Stimulated activated CD8-positive, alpha-beta memory T cell treated with anti-CD3 and anti-CD28 coated beads, Interleukin-4, amount 100 ng/mL, for 4 hours (primary cell): ENCODE data around the gene PAN3.

Experiments used
- DNase-seq, 2 donors: peaks; one replicate each; pipeline ENCODE4 v3.0.0-alpha.2; 2020; ENCODE audit warnings: low read depth in 2 of 2, low spot score in 1 of 2

PAN3 gene

DNA sequence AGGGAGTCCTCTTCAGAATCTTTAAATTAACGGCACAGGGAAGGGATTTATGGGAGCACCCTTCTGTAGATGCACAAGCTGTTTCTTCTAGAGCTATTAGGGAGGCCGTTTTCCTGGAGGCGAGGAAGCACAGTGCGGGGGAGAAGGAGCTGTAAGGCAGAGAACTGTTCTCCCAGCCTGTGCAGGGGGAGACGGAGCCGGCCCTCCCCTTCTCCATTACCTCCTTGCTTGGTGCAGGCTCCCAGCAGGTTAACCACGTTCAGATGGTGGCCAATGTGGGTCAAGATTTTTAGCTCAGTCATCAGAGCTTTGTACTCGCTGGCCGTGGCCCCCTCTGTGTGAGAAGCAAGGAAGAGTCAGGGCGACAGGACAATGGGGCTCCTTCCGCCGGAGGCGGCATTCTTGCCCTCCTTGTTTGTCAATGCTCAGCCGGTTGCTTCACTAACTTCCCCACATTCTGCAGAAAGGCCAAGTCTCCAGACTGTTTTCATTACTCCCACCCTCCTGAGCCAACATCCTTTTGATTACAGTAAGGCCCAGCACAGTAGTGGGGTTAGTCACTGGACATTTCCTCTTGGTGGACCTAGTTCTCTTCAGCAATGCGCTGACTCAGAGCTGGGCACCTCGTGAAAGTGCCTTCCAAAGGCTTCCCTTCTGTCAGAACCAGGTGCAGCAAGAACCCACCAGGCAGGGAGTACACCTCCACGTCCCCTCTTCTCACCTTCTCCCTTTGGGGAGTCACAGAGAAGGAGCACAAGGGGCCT, 191.2 kb downstream of the PAN3 start:
- DNase-seq, result no peak

DNA sequence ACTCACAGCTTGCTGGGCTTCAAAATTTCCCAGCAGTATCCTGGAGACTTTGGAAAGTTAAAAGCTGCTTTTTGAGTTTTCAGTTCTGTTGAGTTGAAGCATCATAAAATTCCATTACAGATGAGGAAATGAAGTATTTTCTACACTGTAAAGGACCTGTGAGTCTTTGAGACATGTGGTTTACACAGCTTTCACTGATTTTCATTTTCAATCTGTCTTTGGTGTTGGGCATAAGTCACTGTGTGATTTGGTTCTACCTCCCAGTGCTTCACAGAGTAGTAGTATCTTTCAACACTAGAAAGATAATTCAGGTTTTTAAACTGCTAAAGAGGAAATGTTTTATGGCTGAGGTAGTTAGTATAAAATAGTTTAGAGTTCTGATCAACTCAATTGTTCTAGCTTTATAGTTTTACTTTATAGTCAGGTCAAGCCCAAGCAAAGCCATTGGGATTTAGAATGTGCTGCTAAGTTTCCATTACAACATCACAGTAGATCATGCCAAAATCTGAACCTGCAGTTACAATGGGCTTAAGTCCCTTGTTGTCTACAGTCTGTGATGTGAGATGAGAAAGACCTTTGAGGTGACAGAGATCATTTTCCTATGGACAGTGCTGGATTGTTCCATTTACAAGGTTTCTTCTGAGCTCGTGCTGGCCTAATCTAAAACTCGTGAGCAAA, 195.0 kb downstream of the PAN3 start:
- no peak for DNase-seq

DNA sequence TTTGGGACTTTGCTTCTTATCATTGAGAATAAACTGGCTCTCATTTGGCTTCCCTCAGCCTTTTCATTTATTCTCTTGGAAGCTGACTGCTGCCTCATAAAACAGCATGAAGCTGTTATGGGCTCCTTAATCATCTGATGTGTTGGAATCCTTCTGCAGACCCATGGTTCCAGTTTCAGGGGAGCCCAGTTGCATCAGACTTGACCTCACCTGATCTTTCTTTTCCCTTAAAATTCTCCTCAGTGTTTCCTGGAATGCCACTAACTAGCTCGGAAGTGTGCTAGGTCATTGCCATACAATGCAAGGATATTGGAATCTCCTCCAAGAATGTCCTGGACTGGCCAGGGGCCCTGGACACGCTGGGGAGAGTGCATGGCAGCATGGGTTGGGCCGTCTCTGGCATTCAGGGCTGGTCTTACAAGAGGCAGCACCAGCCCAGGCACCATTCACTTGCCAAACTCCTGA, 197.9 kb downstream of the PAN3 start:
- DNase-seq, result no peak

DNA sequence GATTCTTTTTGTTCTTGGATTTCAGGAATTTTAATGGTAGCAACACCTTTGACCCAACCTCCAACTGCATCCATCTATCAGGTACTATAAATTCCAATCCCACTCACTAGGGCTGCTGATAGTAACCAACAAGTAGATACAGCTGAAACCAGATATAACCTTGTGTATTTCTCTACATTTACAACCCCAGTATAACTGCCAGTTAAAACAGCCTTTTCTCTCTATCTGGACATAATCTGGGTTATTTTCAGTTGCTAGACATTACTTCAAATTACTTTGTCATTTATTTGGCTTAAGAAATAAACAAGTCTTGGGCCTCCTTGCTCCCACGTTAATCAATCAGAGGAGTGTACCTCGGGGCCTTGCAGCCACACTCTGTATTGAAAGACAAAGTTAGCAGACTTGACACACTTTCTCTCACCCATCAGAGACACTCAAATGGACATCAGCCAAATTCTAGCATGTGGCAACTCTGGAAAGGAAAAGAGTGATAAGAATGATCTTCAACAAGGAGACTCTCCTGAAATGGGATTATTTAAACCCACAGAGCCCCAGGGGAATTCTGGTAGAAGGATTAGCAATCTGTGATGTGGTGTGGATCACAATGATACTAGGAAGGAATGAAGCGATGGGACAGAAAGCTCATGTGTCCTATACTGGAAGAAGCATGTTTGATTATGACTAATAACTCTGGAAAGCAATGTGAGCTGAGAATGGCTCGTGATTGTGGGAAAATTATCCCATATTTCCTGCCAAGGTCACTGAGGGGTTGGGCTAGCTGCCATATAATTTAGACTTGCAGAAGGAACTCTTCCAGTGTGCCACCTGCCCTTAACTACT, 199.0 kb downstream of the PAN3 start:
- no peak for DNase-seq

DNA sequence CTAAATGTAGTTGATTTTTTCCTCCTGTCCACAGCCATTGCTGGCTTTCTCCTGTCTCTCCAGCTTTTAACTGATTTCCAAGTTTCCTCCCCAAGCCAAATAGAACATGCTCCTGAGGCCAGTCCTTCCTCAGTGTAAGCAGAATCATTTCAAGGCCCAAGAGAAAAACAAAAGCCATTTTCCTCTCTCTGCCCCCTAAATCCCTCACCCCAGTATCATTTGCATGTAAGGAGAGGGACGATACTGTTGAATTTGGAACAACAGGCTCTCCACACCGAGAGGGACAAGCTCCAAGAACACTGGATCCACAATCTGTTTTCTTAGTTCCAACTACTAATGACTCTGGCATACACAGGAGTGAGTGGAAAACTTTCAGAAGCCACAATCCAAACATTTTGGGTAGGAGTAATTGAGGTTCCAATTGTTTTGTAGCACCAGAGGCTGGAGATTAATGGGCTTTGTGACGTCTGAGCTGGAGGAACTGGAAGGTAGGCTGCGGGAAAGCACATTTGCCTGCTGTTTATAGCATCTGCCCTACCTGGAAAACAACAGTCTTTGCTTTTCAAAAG, 199.7 kb downstream of the PAN3 start:
- no peak for DNase-seq

DNA sequence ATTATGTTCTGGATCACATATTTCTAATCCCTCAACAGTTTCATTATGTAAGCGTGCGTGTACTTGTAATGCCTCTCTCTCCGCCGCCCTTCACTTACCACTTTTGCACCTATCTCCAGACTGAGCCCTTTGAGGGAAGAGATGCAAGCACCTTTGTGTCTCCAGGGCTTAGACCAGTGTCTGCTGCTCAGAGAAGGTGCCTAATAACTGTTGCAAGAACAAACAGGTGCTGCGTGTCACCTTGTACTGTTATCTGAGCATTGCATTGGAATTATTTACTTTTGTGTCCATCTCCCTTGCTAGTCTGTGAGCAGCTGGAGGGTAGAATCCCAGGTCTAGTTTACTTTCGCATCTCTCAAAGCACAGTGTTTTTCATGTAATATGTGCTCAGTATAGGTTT, 200.4 kb downstream of the PAN3 start:
- no peak for DNase-seq

DNA sequence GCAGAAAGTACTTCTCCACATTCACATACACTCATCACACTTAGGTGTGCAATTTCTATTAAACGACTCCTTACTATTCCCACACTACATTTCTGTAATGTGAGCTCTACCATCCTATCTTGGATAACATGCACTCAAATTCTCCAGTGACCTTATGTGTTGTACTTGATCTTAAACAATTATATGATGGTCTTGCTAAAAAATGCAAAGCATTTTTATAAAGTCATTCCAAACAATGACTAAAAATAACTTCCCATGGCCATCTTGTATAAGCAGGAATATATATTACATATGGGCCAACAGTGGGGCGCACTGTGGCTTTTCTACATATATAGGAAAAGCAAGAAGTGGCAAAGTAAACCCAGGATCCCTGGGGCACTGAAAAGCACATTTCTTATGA, 201.1 kb downstream of the PAN3 start:
- no peak for DNase-seq

DNA sequence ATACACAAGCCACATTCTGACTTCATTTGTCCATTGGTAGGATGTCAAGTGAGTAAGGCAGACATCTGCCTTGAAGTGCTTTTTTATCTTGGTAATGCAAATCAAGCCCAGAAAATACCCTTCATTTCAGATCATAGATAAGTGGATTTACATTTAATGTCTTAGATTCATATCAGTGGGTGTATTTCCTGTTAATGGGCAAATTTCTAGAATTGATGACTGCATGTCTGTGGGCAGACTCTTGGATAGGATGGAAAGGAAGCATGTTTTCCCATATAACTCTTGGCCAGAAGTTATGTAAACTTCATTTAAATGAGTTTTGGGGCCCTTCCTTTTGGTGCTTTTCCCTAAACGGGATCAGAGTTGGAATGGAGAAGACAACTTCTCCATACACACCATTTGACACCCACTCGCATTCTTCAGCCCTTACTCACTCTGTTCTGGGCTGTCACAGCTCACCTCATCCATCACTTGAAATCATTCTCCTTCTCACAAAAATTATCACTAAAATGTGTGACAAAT, 202.0 kb downstream of the PAN3 start:
- no peak for DNase-seq

DNA sequence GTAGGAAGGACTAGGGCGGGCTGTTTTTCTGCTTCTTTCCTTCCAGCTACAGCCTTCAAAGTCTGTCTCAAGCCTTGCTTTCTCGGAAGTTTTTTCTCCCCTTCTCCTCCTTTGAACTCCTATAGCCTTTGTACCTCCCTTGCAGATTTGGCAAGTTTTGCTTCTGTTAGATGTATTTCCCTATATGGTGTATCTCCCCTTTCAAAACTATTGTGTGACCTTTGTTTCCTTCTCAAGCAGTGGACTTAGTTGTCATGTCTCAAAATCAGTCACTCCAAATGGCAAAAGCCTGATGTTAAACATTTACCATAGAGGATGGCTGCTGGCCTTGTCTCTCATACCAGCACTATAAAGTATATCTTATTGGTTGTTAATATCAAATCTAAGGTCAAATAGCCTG, 203.9 kb downstream of the PAN3 start:
- no peak for DNase-seq

DNA sequence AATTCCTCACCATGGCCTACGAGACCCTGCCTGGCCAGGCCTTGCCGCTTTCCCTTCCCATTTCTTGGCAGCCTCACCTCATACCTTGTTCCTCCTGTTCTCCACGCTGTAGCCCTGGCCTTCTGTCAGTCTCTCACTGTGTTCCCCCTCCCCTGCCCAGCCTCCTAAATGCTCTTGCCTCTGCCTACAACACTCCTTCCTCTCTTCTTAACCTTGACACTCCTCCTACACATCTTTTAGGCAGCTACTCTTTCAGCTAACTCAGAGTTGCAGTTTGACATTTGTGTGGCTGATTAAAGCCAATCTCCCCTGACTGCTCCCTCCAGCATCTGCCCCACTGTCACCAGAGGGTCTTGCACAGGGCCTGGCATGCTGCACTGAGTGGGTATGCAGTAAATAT, 205.8 kb downstream of the PAN3 start:
- DNase-seq, result no peak
